Measurements from ENCODE around the gene PPP1R37. TPM values are rescaled to one million over a fixed set of nuclear protein-coding genes. Genes with fewer than 3 reads are reported as not detected.

Gene PPP1R37
- total RNA-seq, 4 donors from 2014 or later, result 37.4 to 55.2 (median 52.1) TPM

DNA sequence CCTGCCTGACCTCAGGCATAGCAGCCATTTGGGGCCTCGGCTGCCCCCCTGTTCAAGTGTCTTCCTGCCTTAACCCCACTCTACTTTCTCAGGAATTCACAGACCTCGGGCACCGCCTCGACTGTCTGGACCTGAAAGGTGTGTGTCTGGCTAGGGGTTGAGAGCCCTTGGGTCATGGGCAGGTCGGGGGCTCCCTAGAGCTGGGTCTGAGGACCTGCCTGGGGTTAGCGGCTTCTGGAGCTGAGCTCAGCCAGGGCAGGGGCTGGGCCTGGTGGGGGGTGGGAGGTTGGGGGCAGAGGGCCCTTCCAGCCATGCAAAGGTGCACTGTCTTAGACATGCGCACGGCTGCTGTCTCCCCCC is 47.1 kb downstream of the PPP1R37 start:
- 73 to 88% methylated on average over 8 of the region's 8 CpGs for WGBS, 2 donors
- intact Hi-C loops (cut with DNase I; ENCODE audit: low total_unique reads), result no loop called here
- no peak for DNase-seq (ENCODE audit: low spot score in 2 of 2)
- H3K4me3 ChIP-seq (ENCODE audit: low read depth, poor library complexity, severe bottlenecking), result no peak overlapping the region
- TF ChIP-seq, protein P1, sequence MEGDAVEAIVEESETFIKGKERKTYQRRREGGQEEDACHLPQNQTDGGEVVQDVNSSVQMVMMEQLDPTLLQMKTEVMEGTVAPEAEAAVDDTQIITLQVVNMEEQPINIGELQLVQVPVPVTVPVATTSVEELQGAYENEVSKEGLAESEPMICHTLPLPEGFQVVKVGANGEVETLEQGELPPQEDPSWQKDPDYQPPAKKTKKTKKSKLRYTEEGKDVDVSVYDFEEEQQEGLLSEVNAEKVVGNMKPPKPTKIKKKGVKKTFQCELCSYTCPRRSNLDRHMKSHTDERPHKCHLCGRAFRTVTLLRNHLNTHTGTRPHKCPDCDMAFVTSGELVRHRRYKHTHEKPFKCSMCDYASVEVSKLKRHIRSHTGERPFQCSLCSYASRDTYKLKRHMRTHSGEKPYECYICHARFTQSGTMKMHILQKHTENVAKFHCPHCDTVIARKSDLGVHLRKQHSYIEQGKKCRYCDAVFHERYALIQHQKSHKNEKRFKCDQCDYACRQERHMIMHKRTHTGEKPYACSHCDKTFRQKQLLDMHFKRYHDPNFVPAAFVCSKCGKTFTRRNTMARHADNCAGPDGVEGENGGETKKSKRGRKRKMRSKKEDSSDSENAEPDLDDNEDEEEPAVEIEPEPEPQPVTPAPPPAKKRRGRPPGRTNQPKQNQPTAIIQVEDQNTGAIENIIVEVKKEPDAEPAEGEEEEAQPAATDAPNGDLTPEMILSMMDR (IDR thresholded peaks at IDR 0.05), result no peak
- no peak for TF ChIP-seq POLR2A (IDR thresholded peaks at IDR 0.05)

DNA sequence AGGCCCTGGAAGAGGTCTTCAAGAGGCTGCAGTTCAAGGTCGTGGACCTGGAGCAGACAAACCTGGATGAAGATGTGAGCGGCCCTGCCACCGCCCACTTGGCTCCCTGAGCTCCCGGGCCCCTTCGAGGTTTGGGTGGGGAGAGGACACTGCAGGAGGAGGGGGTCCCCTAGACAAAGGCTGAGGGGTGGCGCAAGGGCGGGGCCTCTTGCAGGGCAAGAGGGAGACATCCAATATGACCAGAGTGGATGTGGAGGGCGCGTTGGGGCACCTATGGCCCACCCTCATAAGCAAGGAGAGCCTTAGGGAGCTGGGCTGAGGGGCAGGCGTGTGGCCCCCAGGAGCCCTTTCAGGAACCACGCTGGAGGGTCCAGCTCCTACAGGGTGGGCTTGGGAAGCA is 47.6 kb downstream of the PPP1R37 start:
- WGBS, 2 donors, result 85 to 92% methylated on average over 8 to 9 of the region's 11 CpGs
- intact Hi-C loops (cut with DNase I; ENCODE audit: low total_unique reads), result no loop called here
- DNase-seq (ENCODE audit: low spot score in 2 of 2), result no peak
- TF ChIP-seq, protein P1 (IDR thresholded peaks at IDR 0.05), result no peak
- no peak for TF ChIP-seq POLR2A (IDR thresholded peaks at IDR 0.05)
- H3K4me3 ChIP-seq (ENCODE audit: low read depth, poor library complexity, severe bottlenecking), result no peak overlapping the region

DNA sequence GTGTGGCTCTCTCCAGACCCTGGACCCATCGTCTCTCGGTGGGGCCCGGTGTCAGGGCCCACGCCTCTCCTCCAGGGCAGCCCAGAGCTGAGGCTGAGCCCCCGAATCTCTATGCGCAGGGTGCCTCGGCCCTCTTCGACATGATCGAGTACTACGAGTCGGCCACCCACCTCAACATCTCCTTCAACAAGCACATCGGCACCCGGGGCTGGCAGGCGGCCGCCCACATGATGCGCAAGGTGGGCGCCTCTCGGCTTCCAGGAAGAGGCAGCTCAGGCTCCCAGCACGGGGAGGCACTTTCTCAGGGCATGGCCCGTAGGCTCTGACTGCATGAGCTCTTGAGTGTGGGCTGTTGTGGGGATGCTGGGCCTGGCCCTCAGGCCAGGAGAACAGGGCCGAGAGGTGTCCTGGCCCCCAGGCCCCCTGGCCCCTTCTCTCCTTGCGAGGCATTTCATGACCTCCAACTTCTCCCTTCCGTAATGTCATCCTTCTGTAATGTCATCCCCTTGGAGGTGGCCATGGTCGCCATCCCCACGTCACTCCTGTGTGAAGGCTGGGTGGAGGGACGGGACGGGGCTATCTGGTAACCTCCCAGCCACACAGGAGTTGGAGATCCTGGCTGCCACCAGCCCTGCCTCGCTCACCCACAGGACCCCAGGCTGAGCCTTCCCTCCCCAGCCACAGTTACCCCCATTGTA is 48.4 kb downstream of the PPP1R37 start:
- H3K4me3 ChIP-seq (ENCODE audit: low read depth, poor library complexity, severe bottlenecking), result no peak overlapping the region
- WGBS, 2 donors, result 91 to 93% methylated on average over 24 to 25 of the region's 28 CpGs
- no peak for TF ChIP-seq POLR2A (IDR thresholded peaks at IDR 0.05)
- no peak for DNase-seq (ENCODE audit: low spot score in 2 of 2)
- intact Hi-C loops (cut with DNase I; ENCODE audit: low total_unique reads), result no loop called here

DNA sequence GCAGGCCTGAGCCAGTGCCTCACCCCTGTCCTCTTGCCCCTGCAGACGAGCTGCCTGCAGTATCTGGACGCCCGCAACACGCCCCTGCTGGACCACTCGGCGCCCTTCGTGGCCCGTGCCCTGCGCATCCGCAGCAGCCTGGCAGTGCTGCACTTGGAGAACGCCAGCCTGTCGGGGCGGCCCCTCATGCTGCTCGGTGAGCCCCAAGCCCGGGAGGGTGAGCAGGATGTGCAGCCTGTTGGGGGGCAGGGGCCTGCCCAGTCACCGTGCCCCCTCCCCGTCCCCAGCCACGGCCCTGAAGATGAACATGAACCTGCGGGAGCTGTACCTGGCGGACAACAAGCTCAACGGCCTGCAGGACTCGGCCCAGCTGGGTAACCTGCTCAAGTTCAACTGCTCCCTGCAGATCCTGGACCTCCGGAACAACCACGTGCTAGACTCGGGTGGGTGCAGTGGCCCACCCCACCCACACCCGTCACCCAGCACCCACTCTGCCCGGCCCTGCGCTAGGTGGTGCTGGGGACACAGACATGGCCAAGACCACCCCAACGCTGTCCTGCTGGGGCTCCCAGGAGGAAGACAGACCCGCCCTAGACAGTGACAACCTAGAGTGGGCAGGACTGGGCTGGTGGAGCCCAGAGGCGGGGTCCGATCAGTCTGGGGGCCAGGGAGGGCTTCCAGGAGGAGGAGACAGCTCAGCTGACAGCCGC is 49.2 kb downstream of the PPP1R37 start:
- intact Hi-C loops (cut with DNase I; ENCODE audit: low total_unique reads), result no loop called here
- TF ChIP-seq, protein P1 (IDR thresholded peaks at IDR 0.05), result no peak
- no peak for TF ChIP-seq POLR2A (IDR thresholded peaks at IDR 0.05)
- 92 to 93% methylated on average over 15 to 33 of the region's 33 CpGs for WGBS, 2 donors
- DNase-seq (ENCODE audit: low spot score in 2 of 2), result no peak
- no peak overlapping the region for H3K4me3 ChIP-seq (ENCODE audit: low read depth, poor library complexity, severe bottlenecking)

DNA sequence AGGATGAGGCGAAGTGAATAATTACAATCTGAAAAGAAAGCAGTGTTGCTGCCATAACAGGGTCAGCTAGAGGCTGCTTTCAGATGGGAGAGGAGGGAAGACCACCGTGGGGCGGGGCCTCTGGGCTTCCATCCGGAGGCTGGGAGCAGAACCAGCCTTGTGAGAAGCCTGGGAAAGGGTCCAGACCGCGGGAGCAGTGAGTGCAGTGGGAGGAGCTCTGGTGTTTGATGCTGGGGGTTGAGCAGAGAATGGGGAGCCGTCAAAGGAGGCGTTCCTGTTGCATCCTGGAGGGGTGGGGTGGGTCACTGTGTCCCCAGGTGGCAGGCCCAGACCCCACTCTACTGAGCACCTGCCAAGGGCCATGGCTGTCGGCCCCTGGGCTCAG is 49.7 kb downstream of the PPP1R37 start:
- TF ChIP-seq, protein P1 (IDR thresholded peaks at IDR 0.05), result no peak
- no peak for TF ChIP-seq POLR2A (IDR thresholded peaks at IDR 0.05)
- intact Hi-C loops (cut with DNase I; ENCODE audit: low total_unique reads), result no loop called here
- WGBS, 2 donors, result 62 to 64% methylated on average over 9 of the region's 9 CpGs
- no peak overlapping the region for H3K4me3 ChIP-seq (ENCODE audit: low read depth, poor library complexity, severe bottlenecking)
- no peak for DNase-seq (ENCODE audit: low spot score in 2 of 2)

DNA sequence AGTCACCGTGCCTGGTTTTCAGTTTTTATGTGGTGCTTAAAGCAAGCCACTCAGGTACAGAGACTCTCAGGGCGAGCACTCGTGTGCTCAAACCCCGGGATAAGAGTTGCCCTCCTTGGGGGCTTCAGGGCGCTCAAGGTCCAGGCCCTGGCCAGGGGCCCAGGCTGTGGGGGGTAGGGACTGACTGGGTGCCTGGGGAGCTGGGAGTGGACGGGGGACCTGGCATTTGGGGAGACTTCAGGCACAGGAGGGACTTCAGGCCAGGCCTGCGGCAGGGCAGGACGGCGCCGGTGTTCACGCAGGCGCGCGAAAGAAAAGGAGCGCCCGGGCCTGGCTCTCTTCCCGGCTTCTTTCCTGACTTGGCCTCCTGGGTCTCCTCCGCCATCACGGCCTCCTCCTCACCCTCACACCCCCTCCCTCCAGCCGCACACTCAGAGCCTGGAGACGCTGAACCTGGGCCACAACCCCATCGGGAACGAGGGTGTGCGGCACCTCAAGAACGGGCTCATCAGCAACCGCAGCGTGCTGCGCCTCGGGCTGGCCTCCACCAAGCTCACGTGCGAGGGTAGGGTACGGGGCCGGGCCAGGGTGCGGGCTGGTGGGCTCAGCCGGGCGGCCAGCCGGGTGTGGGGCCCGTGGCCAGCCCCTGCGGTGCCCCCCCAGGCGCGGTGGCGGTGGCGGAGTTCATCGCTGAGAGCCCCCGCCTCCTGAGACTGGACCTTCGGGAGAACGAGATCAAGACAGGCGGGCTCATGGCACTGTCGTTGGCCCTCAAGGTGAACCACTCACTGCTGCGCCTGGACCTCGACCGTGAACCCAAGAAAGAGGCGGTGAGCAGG is 51.7 kb downstream of the PPP1R37 start:
- intact Hi-C loops (cut with DNase I; ENCODE audit: low total_unique reads), result no loop called here
- H3K4me3 ChIP-seq (ENCODE audit: low read depth, poor library complexity, severe bottlenecking), result no peak overlapping the region
- TF ChIP-seq POLR2A (IDR thresholded peaks at IDR 0.05), result no peak
- TF ChIP-seq, protein P1 (IDR thresholded peaks at IDR 0.05), result no peak
- WGBS, 2 donors, result 94 to 96% methylated on average over 47 to 53 of the region's 53 CpGs
- DNase-seq (ENCODE audit: low spot score in 2 of 2), result no peak

Data from lower leg skin (tissue), 4 donors.